Measurements from ENCODE around the gene ANKRD13C.

DNA sequence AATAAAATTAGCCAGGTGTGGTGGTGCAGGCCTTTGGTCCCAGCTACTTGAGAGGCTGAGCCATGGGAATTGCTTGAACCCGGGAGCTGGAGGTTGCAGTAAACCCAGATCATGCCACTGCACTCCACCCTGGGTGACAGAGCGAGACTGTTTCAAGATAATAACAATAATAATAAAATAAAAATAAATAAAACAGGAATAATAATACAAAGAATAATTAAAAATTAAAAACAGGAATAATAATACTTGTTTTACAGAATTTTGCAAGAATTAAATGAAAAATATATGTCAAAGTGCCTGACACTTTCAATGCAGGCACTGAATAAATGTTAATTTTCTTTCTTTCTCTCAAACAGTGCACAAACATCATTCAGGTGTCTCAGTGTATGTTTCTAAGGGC is 30.0 kb upstream of the ANKRD13C start:
- no peak for TF ChIP-seq CTCF (IDR thresholded peaks at IDR 0.05; ENCODE audit: low read length)
- no peak for TF ChIP-seq EZH2phosphoT487 (IDR thresholded peaks at IDR 0.05; ENCODE audit: low read length)

Data from MM.1S (cell line).